Epithelial cell of umbilical artery (primary cell): ENCODE results near the gene RPRD1A. TPM values are rescaled to one million over a fixed set of nuclear protein-coding genes. Genes with fewer than 3 reads are reported as not detected.

Experiments used
- total RNA-seq: library from RNA; depleted of rRNA; stranded (reverse); fragments of >200 nt; gene quantifications from 2 replicates; pipeline ENCODE4 v1.2.3, GENCODE V29; 2014

Gene RPRD1A
- total RNA-seq: 74.4 and 84.0 TPM in 2 replicates

GRCh38 chr18:36067055-36067957 lies at the start of gene RPRD1A:
Gene RPRD1A, minus strand, starts transcription at chr18:36067559. Its CDS starts 155 bp downstream, at chr18:36067404.

DNA sequence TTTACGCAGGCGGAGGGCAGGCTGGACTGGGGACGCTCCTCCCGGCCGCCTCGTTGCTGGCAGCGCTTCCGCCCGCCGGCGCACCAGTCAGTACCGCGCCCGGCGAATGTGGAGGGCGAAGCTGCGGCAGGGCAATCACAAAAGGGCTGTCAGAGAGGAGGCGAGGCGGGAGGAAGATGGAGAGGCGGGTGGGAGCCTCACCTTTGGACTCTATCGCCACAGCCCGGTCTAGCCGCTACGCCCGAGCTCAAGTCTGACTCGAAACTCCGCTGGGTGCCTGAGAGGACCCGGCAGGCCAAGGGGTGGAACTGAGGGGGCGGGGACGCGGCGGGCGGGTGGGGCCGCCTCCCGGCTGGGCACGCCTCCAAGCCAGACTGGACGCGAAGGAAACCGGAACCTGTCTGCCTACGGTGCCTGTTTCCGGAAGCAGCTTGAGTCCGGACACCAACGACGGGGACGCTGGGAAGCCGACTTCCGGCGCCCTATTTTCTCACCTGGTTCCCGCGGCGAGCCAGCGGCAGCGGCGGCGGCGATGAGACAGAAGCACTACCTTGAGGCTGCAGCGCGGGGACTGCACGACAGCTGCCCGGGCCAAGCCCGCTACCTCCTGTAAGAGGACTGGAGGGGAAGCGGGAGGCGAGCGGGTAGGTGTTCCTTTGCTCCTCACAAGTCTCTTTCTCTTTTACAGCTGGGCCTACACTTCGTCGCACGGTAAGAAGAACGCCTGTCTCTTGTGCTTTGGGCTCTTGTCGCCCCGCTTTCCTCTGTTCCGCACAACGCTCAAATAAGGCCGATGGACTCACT lies 95.0 kb downstream of the RPRD1A start, which contains the start of gene RMP24:
RMP24 (plus strand) TSS at position 483 of the 804 bp plus-strand sequence.

Other genes with a start within 250 kb of the RPRD1A start
- 14.9 and 22.6 TPM in 2 replicates for gene SLC39A6, start 61.8 kb upstream of the RPRD1A start, total RNA-seq
- gene ELP2, start 62.3 kb upstream of the RPRD1A start, total RNA-seq: 76.7 and 81.2 TPM in 2 replicates
- 5.8 and 10.8 TPM in 2 replicates for gene MOCOS, start 119.9 kb upstream of the RPRD1A start, total RNA-seq
- gene FHOD3, start 230.2 kb upstream of the RPRD1A start, total RNA-seq: 0.32 and 0.61 TPM in 2 replicates